Suppressor macrophage treated with lipopolysaccharide for 4 hours (primary cell): ENCODE data around the gene TAF1L.
"Not testable (repeated sequence)": the region's sequence is repeated elsewhere in the genome, so short reads cannot be mapped to it uniquely, and the experiment has no call there.

Source experiments
- DNase-seq: peaks from one replicate; pipeline ENCODE4 v3.0.0-alpha.2; 2020

The TAF1L gene, protein sequence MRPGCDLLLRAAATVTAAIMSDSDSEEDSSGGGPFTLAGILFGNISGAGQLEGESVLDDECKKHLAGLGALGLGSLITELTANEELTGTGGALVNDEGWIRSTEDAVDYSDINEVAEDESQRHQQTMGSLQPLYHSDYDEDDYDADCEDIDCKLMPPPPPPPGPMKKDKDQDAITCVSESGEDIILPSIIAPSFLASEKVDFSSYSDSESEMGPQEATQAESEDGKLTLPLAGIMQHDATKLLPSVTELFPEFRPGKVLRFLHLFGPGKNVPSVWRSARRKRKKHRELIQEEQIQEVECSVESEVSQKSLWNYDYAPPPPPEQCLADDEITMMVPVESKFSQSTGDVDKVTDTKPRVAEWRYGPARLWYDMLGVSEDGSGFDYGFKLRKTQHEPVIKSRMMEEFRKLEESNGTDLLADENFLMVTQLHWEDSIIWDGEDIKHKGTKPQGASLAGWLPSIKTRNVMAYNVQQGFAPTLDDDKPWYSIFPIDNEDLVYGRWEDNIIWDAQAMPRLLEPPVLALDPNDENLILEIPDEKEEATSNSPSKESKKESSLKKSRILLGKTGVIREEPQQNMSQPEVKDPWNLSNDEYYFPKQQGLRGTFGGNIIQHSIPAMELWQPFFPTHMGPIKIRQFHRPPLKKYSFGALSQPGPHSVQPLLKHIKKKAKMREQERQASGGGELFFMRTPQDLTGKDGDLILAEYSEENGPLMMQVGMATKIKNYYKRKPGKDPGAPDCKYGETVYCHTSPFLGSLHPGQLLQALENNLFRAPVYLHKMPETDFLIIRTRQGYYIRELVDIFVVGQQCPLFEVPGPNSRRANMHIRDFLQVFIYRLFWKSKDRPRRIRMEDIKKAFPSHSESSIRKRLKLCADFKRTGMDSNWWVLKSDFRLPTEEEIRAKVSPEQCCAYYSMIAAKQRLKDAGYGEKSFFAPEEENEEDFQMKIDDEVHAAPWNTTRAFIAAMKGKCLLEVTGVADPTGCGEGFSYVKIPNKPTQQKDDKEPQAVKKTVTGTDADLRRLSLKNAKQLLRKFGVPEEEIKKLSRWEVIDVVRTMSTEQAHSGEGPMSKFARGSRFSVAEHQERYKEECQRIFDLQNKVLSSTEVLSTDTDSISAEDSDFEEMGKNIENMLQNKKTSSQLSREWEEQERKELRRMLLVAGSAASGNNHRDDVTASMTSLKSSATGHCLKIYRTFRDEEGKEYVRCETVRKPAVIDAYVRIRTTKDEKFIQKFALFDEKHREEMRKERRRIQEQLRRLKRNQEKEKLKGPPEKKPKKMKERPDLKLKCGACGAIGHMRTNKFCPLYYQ (N-terminal part only)

DNA sequence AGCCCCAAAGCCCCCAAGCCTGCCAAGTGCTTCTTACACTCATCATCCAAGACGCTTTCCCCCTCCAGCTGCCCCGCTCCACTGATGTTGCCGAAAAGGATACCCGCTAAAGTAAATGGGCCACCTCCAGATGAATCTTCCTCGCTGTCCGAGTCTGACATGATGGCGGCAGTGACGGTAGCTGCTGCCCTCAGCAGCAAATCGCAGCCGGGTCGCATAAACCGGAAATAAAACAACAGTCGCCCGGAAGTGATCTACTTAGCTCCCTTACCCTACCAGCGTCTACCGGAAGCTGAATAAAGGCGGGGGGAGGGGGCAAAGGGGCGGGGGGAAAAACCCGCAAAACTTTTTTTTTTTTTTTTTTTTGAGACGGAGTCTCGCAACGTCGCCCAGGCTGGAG lies at the start of gene TAF1L:
TSS of gene TAF1L (minus strand) at position 308 of the 400 bp plus-strand sequence. CDS start at position 218, 90 bp downstream.
- DNase-seq, result no peak

DNA sequence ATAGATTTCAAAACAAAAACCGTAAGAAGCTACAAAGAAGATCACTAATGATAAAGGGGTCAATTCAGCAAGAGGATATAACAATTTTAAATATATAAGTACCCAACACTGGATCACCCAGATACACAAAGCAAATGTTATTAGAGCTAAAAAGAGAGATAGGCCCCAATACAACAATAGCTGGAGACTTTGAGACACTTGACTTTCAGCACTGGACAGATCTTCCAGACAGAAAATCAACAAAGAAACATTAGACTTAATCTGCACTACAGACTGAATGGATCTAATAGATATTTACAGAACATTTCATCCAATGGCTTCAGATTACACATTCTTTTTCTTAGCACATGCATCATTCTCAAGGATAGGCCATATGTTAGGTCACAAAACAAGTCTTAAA lies 46.3 kb upstream of the TAF1L start:
- DNase-seq, result no peak

DNA sequence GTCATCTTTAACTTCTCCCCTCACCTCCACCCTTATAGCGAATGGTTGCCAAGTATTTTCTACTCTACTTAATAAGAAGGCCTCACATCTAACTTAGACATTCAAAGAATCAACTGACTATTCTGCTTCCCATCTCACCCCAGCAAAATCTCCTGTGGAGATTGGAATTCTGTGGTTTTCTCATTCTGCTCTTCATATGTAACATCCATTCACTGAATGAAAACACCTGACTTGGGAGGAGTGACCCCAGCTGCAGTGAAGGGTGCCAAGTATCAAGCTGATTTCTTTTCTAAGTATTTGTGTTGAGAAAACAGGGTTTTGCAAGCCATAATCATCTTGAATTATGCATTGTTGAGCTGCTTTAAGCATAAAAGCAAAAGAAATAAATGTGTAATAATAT lies 42.5 kb upstream of the TAF1L start:
- no peak for DNase-seq

DNA sequence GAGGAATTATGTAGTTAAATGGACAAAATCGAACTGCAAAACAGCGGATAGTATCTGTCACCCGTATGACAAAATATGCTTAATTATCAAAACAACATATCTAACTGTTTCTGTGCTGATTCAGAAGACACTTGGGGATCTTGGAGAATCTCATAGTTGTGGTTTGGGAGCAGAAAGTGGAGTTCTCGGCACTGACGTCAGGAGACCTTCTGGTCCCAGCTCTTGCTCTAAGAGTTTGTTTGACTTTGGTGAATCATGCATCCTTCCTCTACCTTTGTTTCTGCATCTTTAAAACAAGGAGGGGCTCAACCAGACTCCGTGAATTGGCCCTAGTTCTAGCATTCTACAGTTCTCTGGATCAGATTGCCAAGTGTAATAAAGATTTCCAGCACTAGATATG lies 37.0 kb upstream of the TAF1L start:
- DNase-seq, result no peak

DNA sequence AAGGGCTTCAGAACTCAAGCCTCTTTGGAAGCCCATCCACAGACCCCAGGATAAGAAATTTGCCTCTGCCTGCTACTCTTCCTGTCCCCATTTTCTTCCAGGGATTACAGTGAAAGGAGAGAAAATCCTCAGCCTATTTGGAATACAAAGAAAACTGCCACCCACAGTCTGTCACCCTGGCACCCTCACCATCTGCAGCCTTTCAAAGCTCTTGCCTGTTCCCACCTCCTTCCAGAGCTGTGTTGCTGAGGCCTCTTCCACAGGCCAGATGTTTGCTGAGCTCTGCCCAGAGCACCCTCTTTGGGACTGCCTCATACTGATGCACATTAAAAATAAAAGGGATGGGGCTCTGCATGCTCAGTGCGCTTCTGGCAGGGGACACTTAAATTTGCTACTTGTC lies 35.9 kb upstream of the TAF1L start:
- no peak for DNase-seq

DNA sequence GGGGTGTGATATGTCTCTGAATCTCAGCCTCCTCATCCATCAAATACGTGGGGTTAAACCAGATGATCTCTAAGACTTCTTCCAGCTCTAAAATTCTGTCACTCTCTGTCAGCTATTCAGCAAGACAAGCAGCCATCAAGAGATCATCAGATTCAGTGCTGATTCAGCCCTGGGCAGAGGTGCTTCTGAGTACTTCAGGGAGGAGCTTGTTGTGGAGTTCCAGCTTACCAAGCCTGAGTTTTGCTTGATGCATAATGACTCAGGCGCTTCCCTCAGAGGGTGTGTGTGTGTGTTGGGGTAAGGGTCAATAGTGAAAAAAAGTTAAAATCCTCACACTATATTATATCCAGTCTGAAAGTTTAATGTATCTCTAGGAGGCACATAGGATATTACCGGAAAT lies 29.6 kb upstream of the TAF1L start:
- DNase-seq, result no peak

DNA sequence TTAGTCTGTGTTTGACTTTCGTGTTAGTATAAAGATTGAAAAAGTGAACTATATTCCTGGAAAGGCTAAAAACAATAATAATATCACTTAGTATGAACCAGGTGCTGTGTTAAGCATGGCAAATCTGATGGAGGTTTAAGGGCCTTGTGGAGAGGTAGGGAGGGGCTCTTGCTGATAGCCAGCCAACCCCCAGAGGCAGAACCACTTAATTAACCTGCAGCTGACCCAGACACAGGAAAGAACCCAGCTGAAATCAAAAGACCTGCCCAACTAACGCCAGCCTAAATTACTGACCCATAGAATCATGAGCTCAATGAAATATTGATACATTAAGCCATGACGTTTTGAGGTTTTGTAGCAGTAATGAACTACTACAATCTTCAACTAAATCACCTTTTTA lies 28.3 kb upstream of the TAF1L start:
- DNase-seq, result no peak

DNA sequence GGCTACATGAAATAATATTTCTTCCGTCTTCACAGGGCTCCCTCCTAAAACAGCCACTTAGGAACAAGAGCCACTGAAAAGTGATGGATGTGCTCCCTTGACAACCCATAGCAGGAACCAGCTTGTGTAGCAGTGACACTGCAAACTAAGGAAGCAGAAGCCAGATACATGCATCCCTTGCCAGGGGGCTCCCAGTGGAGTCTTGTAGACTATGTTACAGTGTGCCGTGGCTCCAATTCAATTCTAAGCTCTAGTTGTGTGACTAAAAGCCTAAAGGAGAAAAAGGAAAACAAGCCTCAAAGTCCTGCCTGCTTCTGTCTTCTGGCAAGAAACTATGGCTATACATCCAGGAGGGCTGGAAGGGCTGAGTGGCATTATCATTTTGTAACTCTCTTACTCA lies 12.2 kb upstream of the TAF1L start:
- DNase-seq, result no peak

DNA sequence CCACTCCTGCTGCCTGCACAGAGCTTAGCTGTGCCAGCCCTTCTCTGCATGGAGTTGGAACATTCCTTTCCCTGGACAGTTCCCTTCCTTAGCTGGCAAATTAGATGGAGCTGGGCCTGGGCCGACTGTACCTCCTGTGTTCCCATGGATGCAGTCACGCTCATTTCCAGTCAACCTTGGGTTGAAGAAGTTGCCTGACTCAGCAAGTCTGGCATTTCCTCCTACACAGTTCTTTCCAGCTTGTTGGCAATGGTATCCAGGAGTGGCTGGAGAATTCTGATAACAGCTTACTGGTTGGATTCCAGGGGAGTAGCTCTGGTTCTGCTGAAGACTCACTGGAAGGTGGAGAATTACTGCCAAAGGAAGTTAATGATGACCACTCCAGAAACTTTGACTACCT lies 9.2 kb upstream of the TAF1L start:
- DNase-seq, result no peak

DNA sequence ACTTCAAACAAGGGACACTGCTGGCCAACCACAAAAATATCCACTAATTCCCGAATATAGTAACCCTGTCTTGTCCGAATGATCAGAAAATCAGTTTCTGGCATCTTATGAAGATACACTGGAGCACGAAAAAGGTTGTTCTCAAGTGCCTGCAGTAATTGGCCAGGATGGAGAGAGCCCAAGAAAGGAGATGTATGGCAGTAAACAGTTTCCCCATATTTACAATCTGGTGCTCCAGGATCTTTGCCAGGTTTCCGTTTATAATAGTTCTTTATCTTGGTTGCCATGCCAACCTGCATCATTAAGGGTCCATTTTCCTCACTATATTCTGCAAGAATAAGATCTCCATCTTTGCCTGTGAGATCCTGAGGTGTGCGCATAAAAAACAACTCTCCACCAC lies 2.3 kb downstream of the TAF1L start:
- DNase-seq, result not testable (repeated sequence)

DNA sequence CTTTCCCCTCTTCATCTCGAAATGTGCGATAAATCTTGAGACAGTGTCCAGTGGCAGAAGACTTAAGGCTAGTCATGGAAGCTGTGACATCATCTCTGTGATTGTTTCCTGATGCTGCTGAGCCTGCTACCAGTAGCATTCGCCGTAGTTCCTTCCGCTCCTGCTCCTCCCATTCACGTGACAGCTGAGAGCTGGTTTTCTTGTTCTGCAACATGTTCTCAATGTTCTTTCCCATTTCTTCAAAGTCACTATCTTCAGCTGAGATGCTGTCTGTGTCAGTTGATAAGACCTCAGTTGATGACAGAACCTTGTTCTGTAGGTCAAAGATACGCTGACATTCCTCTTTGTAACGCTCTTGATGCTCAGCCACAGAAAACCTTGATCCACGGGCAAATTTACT lies 3.5 kb downstream of the TAF1L start:
- DNase-seq, result no peak

DNA sequence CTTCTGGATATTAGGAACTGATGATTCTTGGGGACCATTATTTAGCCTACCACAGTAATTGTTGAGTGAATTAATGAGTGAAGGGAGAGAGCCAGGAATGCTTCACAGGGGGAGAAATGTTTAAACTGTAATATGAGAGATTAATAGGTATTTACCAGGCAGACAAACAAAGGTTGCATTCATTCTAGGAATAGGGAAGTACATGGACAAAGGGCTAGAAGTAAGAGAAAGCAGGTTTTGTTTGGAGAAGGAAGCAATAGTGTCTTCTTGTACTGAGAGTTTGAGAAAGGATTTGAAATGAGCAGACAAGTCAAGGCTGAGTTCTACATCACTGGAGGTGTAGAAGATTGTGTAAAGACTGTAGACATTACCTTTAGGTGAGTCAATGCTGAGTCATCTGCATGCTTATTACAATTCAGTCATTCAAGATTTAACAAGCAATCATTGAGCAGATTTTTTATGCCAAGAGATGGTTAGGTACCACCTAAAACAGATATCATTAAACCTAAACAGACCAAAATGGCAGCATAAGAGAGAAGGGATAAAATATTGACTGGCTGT lies 8.0 kb downstream of the TAF1L start:
- no peak for DNase-seq

DNA sequence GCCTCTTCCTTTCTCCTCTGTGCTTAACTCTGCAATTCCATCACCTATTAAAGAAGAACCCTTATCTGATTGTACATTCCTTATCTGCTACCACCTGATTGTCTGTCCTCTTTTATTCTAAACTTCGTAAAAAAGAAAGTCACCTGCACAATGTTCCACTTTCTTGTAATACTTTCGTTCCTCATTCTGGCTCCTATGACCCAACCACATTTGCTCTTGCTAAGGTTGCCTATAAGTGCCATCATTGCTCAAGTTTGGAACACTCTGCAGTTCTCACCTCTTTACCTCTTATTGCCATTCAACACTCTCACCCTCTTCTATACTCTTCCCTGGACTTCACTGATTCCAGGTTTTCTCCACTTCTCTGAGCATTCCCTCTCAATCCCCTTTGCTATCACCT lies 10.1 kb downstream of the TAF1L start:
- DNase-seq, result no peak

DNA sequence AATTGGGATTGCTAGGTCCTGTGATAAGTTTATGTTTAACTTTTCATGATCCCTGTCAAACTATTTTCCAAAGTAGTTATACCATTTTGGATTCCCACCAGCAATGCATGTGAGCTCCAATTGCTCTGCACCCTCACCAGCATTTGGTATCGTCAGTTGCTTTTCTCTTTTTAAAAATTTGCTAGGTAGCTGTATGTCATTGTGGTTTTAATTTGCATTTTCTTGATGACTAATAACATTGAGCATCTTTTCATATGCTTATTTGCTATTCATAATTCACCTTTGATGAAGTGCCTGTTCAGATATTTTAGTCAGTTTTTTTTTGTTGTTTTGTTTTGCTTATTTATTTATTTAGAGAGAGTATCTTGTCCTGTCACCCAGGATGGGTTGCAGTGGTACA lies 12.5 kb downstream of the TAF1L start:
- no peak for DNase-seq

DNA sequence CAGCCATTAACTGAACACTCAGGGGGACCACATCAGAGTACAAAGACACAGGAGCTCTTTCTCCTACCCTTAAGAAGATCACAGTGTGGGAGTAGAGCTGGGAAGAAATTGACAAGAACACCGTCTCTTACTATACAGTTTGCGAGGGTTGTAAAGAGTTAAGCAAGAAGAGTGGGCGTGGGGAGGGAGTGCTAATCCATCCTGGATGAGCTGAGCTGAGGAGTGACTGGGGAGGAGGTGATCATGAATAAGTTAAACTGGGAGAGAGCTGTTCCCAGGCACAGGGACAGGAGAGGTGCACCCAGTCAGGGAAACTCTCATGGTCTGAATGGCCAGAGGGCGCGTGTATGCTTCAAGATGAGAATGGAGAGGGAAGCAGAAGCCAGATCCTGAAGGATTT lies 17.2 kb downstream of the TAF1L start:
- DNase-seq, result no peak

DNA sequence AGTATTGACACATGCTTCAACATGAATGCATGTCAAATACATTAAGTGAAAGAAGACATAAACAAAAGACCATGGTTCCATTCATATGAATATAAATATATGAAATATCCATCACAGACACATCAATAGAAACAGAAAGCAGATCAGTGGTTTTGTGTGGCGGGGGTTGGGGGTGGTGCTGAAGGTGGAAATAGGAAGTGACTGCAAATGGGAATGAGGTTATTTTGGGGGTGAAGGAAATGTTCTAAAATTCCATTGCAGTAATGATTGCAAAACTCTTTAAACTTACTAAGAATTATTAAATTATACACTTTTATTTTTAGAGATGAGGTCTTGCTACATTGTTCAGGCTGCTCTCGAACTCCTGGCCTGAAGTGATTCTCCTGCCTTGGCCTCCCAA lies 28.7 kb downstream of the TAF1L start:
- DNase-seq, result peak; percentile 58

DNA sequence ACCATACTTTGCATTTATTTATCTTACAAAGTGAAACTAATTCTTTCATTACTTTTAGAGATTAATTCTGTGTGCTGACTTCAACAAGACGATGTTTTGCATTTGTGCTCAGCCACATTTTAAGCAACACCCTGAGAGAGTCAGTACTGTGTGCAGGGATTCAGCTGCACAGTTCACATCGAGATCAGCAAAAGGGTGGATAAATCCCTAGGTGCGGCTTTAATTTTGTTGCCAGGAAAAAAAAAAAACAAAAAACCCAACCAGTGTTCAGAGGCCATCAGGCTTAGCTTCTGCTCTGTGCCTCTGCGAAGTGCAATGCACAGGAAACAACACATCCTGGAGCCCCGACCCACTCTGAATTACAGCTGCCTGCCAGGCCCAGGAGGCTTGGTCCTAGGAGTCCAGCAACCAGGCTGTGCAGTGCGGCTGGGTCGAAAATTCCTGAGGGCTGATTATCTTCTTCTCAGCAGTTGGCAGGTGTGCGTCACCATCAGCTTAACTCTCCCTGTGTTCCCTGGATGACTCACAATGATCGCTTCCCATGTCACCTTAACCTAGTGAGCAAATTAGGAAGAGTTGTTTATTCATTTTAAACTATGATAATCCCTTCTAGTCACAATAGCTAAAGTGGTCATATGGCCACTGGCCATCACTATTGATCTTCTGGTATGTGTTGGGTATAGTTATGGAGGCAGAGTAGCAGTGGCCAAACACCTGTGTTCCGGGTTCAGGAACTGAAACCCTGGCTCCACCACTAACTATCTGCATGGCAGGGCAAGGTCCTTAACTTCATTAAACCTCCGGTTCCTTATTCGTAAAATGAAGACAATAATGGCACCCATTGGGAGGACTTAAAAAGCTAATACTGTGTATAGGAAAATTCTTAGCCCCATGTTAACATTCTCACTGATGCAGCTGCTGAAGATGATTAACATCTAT lies 31.3 kb downstream of the TAF1L start:
- no peak for DNase-seq

DNA sequence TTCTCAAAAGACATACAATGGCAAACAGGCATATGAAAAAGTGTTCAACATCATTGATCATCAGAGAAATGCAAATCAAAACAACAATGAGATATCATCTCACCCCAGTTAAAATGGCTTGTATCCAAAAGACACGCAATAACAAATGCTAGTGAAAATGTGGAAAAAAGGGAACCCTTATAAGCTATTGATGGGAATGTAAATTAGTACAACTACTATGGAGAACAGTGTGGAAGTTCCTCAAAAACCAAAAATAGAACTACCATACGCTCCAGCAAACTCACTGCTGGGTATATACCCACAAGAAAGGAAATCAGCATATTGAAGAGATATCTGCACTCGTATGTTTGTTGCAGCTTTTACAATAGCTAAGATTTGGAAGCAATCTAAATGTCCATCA lies 36.4 kb downstream of the TAF1L start:
- DNase-seq, result peak; percentile 16

DNA sequence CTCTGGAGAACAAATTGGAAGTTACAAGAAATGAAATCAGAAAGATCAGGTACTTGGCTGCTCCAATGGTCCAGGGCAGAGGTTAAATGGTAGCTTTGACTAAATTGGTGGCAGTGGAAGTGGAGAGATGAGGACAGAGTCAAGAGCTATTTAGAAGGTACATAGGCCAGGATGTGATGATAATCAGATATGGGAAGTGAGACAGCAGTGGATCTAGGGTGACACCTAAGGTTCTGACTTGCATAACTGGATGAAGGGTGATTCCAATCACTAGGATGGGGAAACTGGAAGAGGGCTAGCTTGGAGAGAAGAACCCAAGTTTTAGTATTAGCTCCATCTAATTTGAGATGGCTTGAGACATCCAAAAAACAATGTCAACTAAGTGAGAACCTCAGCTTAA lies 38.5 kb downstream of the TAF1L start:
- no peak for DNase-seq

DNA sequence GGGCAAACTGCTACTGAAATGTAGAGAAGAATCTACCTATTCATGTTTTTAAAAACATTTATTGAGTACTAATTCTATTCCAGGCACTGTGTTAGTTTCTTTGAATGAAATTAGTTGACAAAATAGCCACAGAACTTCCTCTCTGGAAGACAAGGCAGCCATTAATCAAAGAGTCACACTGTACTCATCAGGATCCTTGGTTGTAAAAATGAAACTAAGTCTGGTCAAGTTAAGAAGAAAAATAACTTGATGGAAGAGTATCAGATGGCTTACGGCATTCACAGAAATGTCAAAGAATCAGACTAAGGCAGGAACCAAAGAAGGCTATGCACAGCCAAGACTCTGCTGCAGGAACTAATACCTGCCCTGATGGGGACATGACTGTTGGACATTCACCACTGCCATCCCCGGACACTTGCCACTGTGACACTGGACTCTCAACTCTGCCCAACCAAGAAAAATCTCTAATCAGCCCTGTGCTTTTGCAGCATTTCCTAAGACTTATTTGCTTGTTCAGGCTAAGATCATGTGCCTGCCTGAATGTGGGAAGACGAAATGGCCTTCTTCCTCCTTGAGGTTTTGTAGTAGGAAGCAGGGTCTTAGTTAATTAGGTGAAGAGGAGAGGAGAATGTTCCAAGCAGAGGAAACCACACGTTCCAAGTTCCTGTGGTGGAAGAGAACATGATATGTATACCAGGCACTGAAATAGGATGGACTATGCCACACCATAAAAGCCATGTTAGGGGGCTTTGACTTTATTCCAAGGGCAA lies 39.2 kb downstream of the TAF1L start:
- DNase-seq, result peak; percentile 35

DNA sequence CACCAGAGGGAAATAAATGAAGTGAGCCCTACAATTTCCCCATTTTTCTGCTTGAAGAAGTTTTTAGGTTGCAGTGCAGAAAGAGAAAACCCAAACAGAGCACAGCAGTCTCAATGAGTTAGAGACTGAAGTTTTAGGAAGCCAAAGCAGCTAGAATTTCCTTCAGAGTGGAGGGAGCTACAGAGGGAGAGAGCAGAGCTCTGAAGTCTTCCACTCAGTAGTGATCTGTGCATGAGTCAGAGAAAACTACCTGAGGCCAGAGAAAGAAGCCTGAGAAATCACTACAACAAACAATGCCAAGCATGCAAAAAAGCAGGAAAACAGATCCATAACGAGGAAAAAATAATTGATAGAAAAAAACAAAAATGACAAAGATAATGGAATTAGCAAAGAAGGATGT lies 44.6 kb downstream of the TAF1L start:
- no peak for DNase-seq
